ENCODE results near the gene MT2A. TPM values are rescaled to one million over a fixed set of nuclear protein-coding genes. Genes with fewer than 3 reads are reported as not detected.

The MT2A gene
- total and polyA plus RNA-seq, 10 of the 15 experiments (the other 5 are each of a cell fraction or from before 2014, with no cell fraction given): 7.3 to 271 (median 53.5) TPM

- TF ChIP-seq CTCF (IDR thresholded peaks at IDR 0.05 in 2 of 3, conservative IDR thresholded peaks at IDR 0.05 in 1 of 3; ENCODE audit: control insufficient read depth in 2 of 3, extremely low read depth in 1 of 3, insufficient read depth in 1 of 3, low read depth in 3 of 3, low read length in 3 of 3): peak; percentile 5 to 50 (median 33); a peak in 4 of 6 replicates
- no peak for TF ChIP-seq NFIC (IDR thresholded peaks at IDR 0.05; ENCODE audit: low read depth, low read length)
- TF ChIP-seq RUNX3 (IDR thresholded peaks at IDR 0.05; ENCODE audit: low read length): no peak
- TF ChIP-seq MAX (IDR thresholded peaks at IDR 0.05; ENCODE audit: low read depth, low read length): no peak
- no peak for TF ChIP-seq MLLT1 (IDR thresholded peaks at IDR 0.05)
- TF ChIP-seq MXI1 (IDR thresholded peaks at IDR 0.05; ENCODE audit: low read depth, low read length): no peak
- no peak for TF ChIP-seq RFX5 (IDR thresholded peaks at IDR 0.05; ENCODE audit: low read depth, low read length)
- TF ChIP-seq MYB (IDR thresholded peaks at IDR 0.05; ENCODE audit: borderline replicate concordance, low read depth, low read length): no peak
- TF ChIP-seq WRNIP1 (IDR thresholded peaks at IDR 0.05; ENCODE audit: borderline replicate concordance, low read depth, low read length): no peak
- TF ChIP-seq SPI1 (IDR thresholded peaks at IDR 0.05; ENCODE audit: borderline replicate concordance, insufficient read depth, low read depth, low read length): no peak
- no peak for TF ChIP-seq ZBTB11 (CRISPR knock-in tag; IDR thresholded peaks at IDR 0.05)
- no peak for TF ChIP-seq NR2C2 (IDR thresholded peaks at IDR 0.05; ENCODE audit: borderline replicate concordance, control insufficient read depth, insufficient read length, low read depth)
- TF ChIP-seq CREM (IDR thresholded peaks at IDR 0.05; ENCODE audit: low read depth): no peak
- no peak for TF ChIP-seq HCFC1 (IDR thresholded peaks at IDR 0.05; ENCODE audit: low read length)
- no peak for TF ChIP-seq NFYB (IDR thresholded peaks at IDR 0.05; ENCODE audit: insufficient read depth, low read depth, low read length)
- no peak for TF ChIP-seq USF2 (IDR thresholded peaks at IDR 0.05; ENCODE audit: borderline replicate concordance, low read depth, low read length)
- no peak for TF ChIP-seq PBX3 (IDR thresholded peaks at IDR 0.05; ENCODE audit: insufficient replicate concordance, low read depth, low read length)
- no peak for TF ChIP-seq RCOR1 (conservative IDR thresholded peaks at IDR 0.05; ENCODE audit: low read depth, low read length)
- no peak for TF ChIP-seq ETV6 (conservative IDR thresholded peaks at IDR 0.05 in 1 of 2, IDR thresholded peaks at IDR 0.05 in 1 of 2; ENCODE audit: borderline replicate concordance in 1 of 2, low read depth in 1 of 2)
These were observed 4.8 kb upstream of the MT2A start (continued) for GRCh38 chr16:56603589-56603988.

Measured in GM12878 (cell line).